Measurements from ENCODE around the gene ASIC5.

ASIC5 gene

DNA sequence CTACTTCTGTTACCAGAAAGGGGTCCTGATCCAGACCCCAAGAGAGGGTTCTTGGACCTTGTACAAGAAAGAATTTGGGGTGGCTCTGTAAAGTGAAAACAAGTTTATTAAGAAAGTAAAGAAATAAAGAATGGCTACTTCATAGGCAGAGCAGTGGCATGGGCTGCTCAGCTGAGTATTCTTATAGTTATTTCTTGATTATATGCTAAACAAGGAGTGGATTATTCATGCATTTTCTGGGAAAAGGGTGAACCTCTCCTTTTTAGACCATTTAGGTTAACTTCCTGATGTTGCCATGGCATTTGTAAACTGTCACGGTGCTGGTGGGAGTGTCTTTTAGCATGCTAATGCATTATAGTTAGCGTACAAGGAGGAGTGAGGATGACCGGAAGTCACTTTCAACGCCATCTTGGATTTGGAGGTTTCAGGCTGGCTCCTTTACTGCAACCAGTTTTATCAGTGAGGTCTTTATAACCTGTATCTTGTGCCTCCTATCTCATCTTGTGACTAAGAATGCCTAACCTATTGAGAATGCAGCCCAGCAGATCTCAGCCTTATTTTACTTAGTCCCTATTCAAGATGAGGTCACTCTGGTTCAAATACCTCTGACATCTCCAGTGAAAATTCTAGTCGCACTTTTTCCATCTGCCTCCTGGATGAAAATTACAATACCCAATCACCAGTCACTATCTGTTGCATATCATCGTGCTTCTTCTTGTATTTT lies 21.9 kb upstream of the ASIC5 start:
- no peaks in the 10 kb centered on the region for H3K27me3 ChIP-seq
- 0 out of 20 replicates have a peak, but pooled peaks cover 0 to 9% (median 0%) of the 10 kb centered on the region in 10 experiments for H3K4me1 ChIP-seq
- no peak overlapping the region for H3K9ac ChIP-seq
- H3K9me3 ChIP-seq (replicated peaks in 1 of 11), result peaks cover 0 to 19% (median 0%) of the 10 kb centered on the region in 11 experiments; a peak in 3 of 22 replicates
- H3K36me3 ChIP-seq, result no peaks in the 10 kb centered on the region
- no peaks in the 10 kb centered on the region for H4K20me1 ChIP-seq
- no peak overlapping the region for H3K4me2 ChIP-seq
- H3K4me3 ChIP-seq, result no peak overlapping the region
- no peak for TF ChIP-seq Cebpa-rat (IDR thresholded peaks at IDR 0.05)
- peak overlapping the region in 1 of 11 experiments; percentile 57; a peak in 2 of 22 replicates for H3K27ac ChIP-seq

DNA sequence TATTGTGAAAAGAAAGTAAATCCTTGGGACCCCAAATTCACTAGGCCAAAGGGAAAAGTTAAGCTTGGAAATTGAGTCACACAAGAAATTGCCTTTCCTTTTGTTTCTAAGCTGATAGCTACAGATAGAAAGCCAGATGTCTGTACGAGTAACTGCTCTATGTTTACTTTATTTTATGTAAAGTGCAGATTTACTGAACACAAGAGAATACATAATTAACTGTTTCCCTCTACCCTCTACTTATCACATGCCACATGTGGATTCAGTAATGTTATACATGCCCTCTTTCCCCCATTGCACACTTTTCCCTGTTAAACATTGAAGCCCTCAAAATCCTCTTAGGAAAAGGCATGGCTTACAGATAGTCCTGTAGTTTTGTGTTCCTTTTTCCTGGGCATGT lies 21.0 kb upstream of the ASIC5 start:
- Histone ChIP-seq H3K36me3 (no peaks in the 10 kb centered on the region), H3K4me1 (0 out of 20 replicates have a peak, but pooled peaks cover 0 to 9% (median 0%) of the 10 kb centered on the region in 10 experiments), H3K4me3 (no peak overlapping the region), H3K4me2 (no peak overlapping the region), H3K27me3 (no peaks in the 10 kb centered on the region), H3K9me3 (replicated peaks in 1 of 11) (peaks cover 0 to 17% (median 0%) of the 10 kb centered on the region in 11 experiments; a peak in 3 of 22 replicates), H3K9ac (no peak overlapping the region), H3K27ac (no peak overlapping the region), H4K20me1 (no peaks in the 10 kb centered on the region)
- no peak for TF ChIP-seq Cebpa-rat (IDR thresholded peaks at IDR 0.05)

DNA sequence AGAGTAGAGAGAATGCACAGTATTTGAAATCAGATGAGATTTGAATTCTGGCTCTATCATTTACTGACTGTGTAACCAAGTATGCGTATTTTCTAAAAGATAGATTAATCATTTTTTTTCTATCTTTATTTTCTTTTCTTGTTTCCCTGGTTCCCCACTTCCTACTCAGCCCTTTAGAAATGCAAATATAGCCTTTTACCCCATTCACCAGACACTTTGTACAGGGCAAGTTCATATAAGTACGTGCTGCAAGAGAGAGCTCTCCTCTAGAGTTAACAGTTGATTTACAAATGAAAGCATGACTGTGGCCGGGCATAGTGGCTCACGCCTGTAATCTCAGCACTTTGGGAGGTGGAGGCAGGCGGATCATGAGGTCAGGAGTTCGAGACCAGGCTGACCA lies 19.6 kb upstream of the ASIC5 start:
- Histone ChIP-seq H3K4me3 (no peak overlapping the region), H3K27ac (no peak overlapping the region)
- TF ChIP-seq Cebpa-rat (IDR thresholded peaks at IDR 0.05), result no peak

DNA sequence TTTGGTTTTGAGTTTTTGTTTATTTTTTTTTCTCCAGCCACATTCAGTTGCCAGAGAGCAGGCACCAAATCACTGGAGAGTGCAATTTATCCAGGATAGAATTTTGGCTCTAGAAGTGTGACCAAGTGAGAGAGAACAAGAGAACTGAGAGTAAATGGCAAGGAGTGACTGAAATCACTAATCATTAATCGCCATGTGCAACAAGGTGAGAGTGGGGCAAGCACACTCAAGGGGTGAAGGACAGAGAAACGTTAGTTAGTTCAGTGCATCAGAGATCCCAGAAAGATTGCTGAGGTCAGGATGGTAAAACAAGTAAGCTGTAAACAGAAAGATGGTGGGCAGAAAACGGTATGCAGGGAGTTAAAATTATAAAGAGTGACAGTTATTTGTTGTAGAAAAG lies 17.8 kb upstream of the ASIC5 start:
- H3K27ac ChIP-seq, result no peak overlapping the region
- no peak overlapping the region for H3K9ac ChIP-seq
- TF ChIP-seq Cebpa-rat (IDR thresholded peaks at IDR 0.05), result no peak
- H4K20me1 ChIP-seq, result no peaks in the 10 kb centered on the region
- no peaks in the 10 kb centered on the region for H3K9me3 ChIP-seq (replicated peaks in 1 of 11)
- H3K36me3 ChIP-seq, result no peaks in the 10 kb centered on the region
- no peaks in the 10 kb centered on the region for H3K4me1 ChIP-seq
- no peak overlapping the region for H3K4me2 ChIP-seq
- no peaks in the 10 kb centered on the region for H3K27me3 ChIP-seq
- H3K4me3 ChIP-seq, result no peak overlapping the region

More for the DNA sequence above, 19.6 kb upstream of the ASIC5 start:
- Histone ChIP-seq H3K9me3 (replicated peaks in 1 of 11) (peaks cover 0 to 3% (median 0%) of the 10 kb centered on the region in 11 experiments; a peak in 2 of 22 replicates), H3K9ac (no peak overlapping the region), H3K27me3 (no peaks in the 10 kb centered on the region), H3K36me3 (no peaks in the 10 kb centered on the region), H3K4me1 (0 out of 20 replicates have a peak, but pooled peaks cover 0 to 8% (median 0%) of the 10 kb centered on the region in 10 experiments), H3K4me2 (no peak overlapping the region), H4K20me1 (no peaks in the 10 kb centered on the region)

DNA sequence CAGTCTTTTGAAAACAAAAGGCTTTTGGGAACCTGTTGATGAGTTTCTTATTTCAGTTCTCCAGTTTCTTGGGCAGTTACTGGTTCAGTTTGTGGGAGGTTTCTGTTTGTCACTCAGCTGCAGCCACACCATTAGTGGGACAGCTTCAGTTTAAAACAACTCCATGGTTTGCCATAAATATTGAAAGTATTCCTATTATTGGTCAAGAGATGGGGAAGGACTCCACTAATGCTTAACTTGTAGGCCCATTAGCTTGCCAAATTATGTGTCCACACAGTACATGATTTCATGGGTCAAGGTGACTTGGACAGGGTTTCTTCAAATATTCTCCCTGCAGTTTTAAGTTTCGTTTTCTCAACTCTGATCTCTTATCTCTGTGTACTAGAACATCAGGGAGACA lies 15.5 kb upstream of the ASIC5 start:
- Histone ChIP-seq H4K20me1 (no peaks in the 10 kb centered on the region), H3K4me1 (no peaks in the 10 kb centered on the region), H3K27ac (no peak overlapping the region), H3K27me3 (no peaks in the 10 kb centered on the region), H3K9ac (no peak overlapping the region), H3K4me3 (no peak overlapping the region), H3K36me3 (no peaks in the 10 kb centered on the region), H3K9me3 (replicated peaks in 1 of 11) (no peaks in the 10 kb centered on the region), H3K4me2 (no peak overlapping the region)
- no peak for TF ChIP-seq Cebpa-rat (IDR thresholded peaks at IDR 0.05)

DNA sequence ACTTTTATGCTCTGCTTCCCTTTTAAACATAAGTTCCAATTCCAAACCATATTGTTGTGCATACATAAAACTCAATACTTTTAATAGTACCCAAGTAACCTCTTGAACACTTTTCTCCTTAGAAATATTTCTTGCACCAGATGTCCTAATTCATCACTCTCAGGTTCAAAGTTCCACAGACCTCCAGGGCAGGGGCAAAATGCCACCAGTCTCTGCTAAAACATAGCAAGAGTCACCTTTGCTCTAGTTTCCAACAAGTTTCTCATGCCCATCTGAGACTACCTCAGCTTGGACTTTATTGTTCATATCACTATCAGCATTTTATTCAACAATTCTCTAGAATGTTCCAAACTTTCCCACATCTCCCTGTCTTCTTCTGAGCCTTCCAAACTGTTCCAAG lies 13.7 kb upstream of the ASIC5 start:
- no peak for TF ChIP-seq Cebpa-rat (IDR thresholded peaks at IDR 0.05)
- Histone ChIP-seq H3K27ac (no peak overlapping the region), H3K9ac (no peak overlapping the region), H3K9me3 (replicated peaks in 1 of 11) (no peaks in the 10 kb centered on the region), H3K36me3 (no peaks in the 10 kb centered on the region), H3K4me2 (no peak overlapping the region), H3K27me3 (no peaks in the 10 kb centered on the region), H3K4me1 (no peaks in the 10 kb centered on the region), H4K20me1 (no peaks in the 10 kb centered on the region), H3K4me3 (no peak overlapping the region)

DNA sequence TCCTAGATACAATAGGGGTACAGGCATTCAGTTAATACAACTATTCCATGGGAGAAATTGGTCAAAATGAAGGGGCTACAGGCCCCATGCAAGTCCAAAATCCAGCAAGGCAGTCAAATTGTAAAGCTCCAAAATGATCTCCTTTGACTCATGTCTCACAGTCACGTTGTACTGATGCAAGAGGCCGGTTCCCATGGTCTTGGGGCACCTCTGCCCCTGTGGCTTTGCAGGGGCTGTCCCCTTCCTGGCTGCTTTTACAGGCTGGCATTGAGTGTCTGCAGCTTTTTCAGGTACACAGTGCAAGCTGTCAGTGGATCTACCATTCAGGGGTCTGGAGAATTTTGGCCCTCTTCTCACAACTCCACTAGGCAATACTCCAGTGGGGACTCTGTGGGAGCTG lies 12.5 kb upstream of the ASIC5 start:
- no peak for TF ChIP-seq Cebpa-rat (IDR thresholded peaks at IDR 0.05)
- no peaks in the 10 kb centered on the region for H4K20me1 ChIP-seq
- no peak overlapping the region for H3K4me2 ChIP-seq
- no peak overlapping the region for H3K27ac ChIP-seq
- no peaks in the 10 kb centered on the region for H3K4me1 ChIP-seq
- H3K9ac ChIP-seq, result no peak overlapping the region
- H3K36me3 ChIP-seq, result no peaks in the 10 kb centered on the region
- no peak overlapping the region for H3K4me3 ChIP-seq
- H3K27me3 ChIP-seq, result no peaks in the 10 kb centered on the region
- H3K9me3 ChIP-seq (replicated peaks in 1 of 11), result no peaks in the 10 kb centered on the region

DNA sequence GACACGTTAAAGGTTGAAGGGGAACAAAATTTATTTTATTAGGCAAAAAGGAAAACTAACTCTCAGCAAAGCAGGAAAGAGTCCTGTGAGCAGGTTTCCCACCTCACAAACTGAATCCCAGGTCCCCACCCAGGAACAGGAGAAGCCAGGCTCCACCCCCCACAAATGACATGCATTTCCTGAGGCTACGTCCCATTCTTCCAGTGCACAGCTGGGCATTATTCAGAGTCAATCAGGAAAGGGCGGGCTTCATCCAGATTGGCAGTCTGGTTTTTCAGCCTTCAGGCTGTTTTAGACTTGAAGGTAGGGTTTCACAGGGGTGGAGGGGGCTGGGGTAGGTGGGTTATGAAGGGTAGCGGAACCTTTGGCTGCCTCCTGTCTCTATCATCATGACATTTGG lies 11.9 kb upstream of the ASIC5 start:
- TF ChIP-seq Cebpa-rat (IDR thresholded peaks at IDR 0.05), result no peak
- Histone ChIP-seq H3K9ac (no peak overlapping the region), H3K36me3 (no peaks in the 10 kb centered on the region)

DNA sequence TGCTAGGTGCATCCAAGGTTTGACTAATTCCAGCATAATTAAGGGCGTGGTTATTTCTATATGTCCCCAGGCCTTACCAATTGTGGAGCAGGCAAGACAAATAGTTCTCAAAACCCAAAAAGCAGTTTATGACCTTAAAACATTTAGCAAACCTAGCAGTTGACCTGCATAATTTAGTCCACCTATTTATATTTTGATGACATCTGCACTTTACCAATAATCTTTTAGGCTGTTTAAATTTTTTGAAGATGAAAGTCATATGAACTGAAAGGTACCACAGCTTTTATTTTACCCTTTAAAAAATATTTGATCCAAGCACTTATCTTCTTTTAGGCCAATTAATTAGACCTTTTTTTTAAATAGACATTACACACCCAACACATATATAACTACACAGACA lies 9.8 kb upstream of the ASIC5 start:
- H3K36me3 ChIP-seq, result no peaks in the 10 kb centered on the region
- H3K9ac ChIP-seq, result no peak overlapping the region
- no peak overlapping the region for H3K27ac ChIP-seq
- no peaks in the 10 kb centered on the region for H3K27me3 ChIP-seq
- no peaks in the 10 kb centered on the region for H4K20me1 ChIP-seq
- H3K4me2 ChIP-seq, result no peak overlapping the region
- no peak for TF ChIP-seq Cebpa-rat (IDR thresholded peaks at IDR 0.05)
- H3K4me1 ChIP-seq, result no peaks in the 10 kb centered on the region
- H3K4me3 ChIP-seq, result no peak overlapping the region
- no peaks in the 10 kb centered on the region for H3K9me3 ChIP-seq (replicated peaks in 1 of 11)

More for the DNA sequence above, 11.9 kb upstream of the ASIC5 start:
- no peaks in the 10 kb centered on the region for H3K9me3 ChIP-seq (replicated peaks in 1 of 11)
- H3K27ac ChIP-seq, result no peak overlapping the region
- no peak overlapping the region for H3K4me3 ChIP-seq
- H4K20me1 ChIP-seq, result no peaks in the 10 kb centered on the region
- no peaks in the 10 kb centered on the region for H3K27me3 ChIP-seq
- no peak overlapping the region for H3K4me2 ChIP-seq
- H3K4me1 ChIP-seq, result no peaks in the 10 kb centered on the region

DNA sequence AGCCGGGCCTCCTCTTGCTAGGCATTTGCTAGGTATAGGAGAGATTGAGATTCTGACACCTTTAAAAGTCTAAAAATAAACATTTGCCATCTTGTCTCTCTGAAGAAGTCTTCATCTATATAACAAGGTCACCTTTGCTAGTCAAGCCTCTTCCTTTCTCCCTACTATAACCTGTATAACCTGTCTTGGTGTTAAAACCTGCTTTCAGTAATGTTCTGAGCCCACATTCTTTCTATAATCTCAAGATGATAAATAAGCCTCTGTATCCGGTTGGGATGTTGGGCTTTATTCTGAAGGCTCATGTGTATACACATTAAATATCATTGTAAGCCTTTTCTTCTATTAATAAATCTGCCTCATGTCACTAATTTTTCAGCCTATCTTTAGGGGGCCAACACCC lies 10.2 kb downstream of the ASIC5 start:
- Histone ChIP-seq H3K4me3 (no peak overlapping the region), H3K4me2 (no peak overlapping the region), H3K9me3 (replicated peaks in 1 of 11) (no peaks in the 10 kb centered on the region), H3K27me3 (no peaks in the 10 kb centered on the region), H3K4me1 (no peaks in the 10 kb centered on the region), H3K27ac (no peak overlapping the region), H4K20me1 (no peaks in the 10 kb centered on the region), H3K36me3 (no peaks in the 10 kb centered on the region), H3K9ac (no peak overlapping the region)
- no peak for TF ChIP-seq Cebpa-rat (IDR thresholded peaks at IDR 0.05)
